IMR-90 (cell line): ENCODE measurements around the gene FGFRL1. TPM values are rescaled to one million over a fixed set of nuclear protein-coding genes. Genes with fewer than 3 reads are reported as not detected.

ENCODE experiments used
- ATAC-seq: fragments of 200-7000 bp; cut with Tn5 transposase; 2 replicates; pipeline ENCODE4 v1.9.1; 2020; ENCODE audit warnings: low read depth, mild to moderate bottlenecking, moderate library complexity
- BruUV-seq: library from RNA; stranded (reverse); fragments of 400-500 nt; replicated peaks from 2 replicates; lab custom pipeline; 2021; lab: Mats Ljungman, UMichigan
- CTCF ChIA-PET: fragments of 300-600 bp; formaldehyde crosslinking; extraction: SDS; loops from one replicate; lab custom pipeline; 2021; ENCODE audit warnings: antibody characterized with exemption; lab: Yijun Ruan, JAX
- POLR2A ChIA-PET: fragments of 300-600 bp; sonication (Branson Sonifier 250); formaldehyde crosslinking; loops from one replicate; lab custom pipeline; 2022; ENCODE audit warnings: antibody characterized with exemption; ENCODE audit not compliant: unreplicated experiment; lab: Charles Lee
- DNase-seq: peaks from one replicate; pipeline ENCODE4 v3.0.0; 2013
- H2AFZ ChIP-seq: replicated peaks from 2 replicates; pipeline ENCODE3; 2013; ENCODE audit warnings: low read length, mild to moderate bottlenecking; ENCODE audit not compliant: poor library complexity
- H2AK5ac ChIP-seq: 2 replicates; pipeline ENCODE4 v1.6.1; 2013; ENCODE audit warnings: low read depth, low read length, inconsistent platforms
- H2AK9ac ChIP-seq: replicated peaks from 2 replicates; pipeline ENCODE3; 2013; ENCODE audit warnings: mild to moderate bottlenecking, low read depth, low read length, moderate library complexity; ENCODE audit not compliant: poor library complexity
- H2BK120ac ChIP-seq: 2 replicates; pipeline ENCODE4 v1.6.1; 2013; ENCODE audit warnings: low read depth, low read length, inconsistent platforms
- H2BK15ac ChIP-seq: 3 replicates; pipeline ENCODE4 v1.6.1; 2013; ENCODE audit warnings: low read depth, low read length, inconsistent platforms
- H2BK20ac ChIP-seq: 2 replicates; pipeline ENCODE4 v1.6.1; 2013; ENCODE audit warnings: low read depth, mild to moderate bottlenecking, inconsistent platforms, low read length, moderate library complexity
- H2BK5ac ChIP-seq: 2 replicates; pipeline ENCODE4 v1.6.1; 2013; ENCODE audit warnings: mild to moderate bottlenecking, low read depth, low read length, inconsistent platforms; ENCODE audit not compliant: poor library complexity, severe bottlenecking
- H3K14ac ChIP-seq: replicated peaks from 2 replicates; pipeline ENCODE4 v1.6.1; 2013; ENCODE audit warnings: low read depth, low read length, inconsistent platforms
- H3K18ac ChIP-seq: 2 replicates; pipeline ENCODE4 v1.6.1; 2013; ENCODE audit warnings: low read depth, low read length, control low read depth
- H3K23ac ChIP-seq: 2 replicates; pipeline ENCODE4 v1.6.1; 2013; ENCODE audit warnings: low read depth, low read length, inconsistent platforms
- H3K27ac ChIP-seq: 2 replicates; pipeline ENCODE4 v1.5.1; 2013; ENCODE audit warnings: mild to moderate bottlenecking, control low read depth, low read length; ENCODE audit not compliant: insufficient read depth
- H3K27me3 ChIP-seq: 2 replicates; pipeline ENCODE4 v1.6.1; 2013; ENCODE audit warnings: low read length; ENCODE audit not compliant: control insufficient read depth, insufficient read depth
- H3K36me3 ChIP-seq: 2 replicates; pipeline ENCODE4 v1.6.1; 2013; ENCODE audit warnings: low read length, mixed read lengths; ENCODE audit not compliant: control insufficient read depth, insufficient read depth
- H3K4ac ChIP-seq: 2 replicates; pipeline ENCODE4 v1.6.1; 2013; ENCODE audit warnings: low read depth, low read length, inconsistent platforms
- H3K4me1 ChIP-seq: 2 replicates; pipeline ENCODE4 v1.6.1; 2013; ENCODE audit warnings: low read length, mixed read lengths; ENCODE audit not compliant: control insufficient read depth, insufficient read depth
- H3K4me2 ChIP-seq: 2 replicates; pipeline ENCODE4 v1.6.1; 2013; ENCODE audit warnings: low read depth, mild to moderate bottlenecking, control low read depth, low read length, moderate library complexity
- H3K4me3 ChIP-seq: 2 replicates; pipeline ENCODE4 v1.5.1; 2013; ENCODE audit warnings: low read depth, mild to moderate bottlenecking, control low read depth, low read length, moderate library complexity; ENCODE audit not compliant: insufficient read depth
- H3K56ac ChIP-seq: 2 replicates; pipeline ENCODE4 v1.6.1; 2013; ENCODE audit warnings: low read length, inconsistent platforms; ENCODE audit not compliant: insufficient read depth; ENCODE audit errors: extremely low read depth
- H3K79me1 ChIP-seq, 2 experiments: 2 replicates each; pipeline ENCODE4 v1.6.1; 2013; ENCODE audit warnings: low read length in 2 of 2, inconsistent platforms in 1 of 2, low read depth in 1 of 2
- H3K9ac ChIP-seq: 2 replicates; pipeline ENCODE4 v1.6.1; 2013; ENCODE audit warnings: low read depth, low read length, control low read depth
- H3K9me1 ChIP-seq: 2 replicates; pipeline ENCODE4 v1.6.1; 2013; ENCODE audit warnings: low read length, inconsistent platforms; ENCODE audit not compliant: insufficient read depth
- H3K9me3 ChIP-seq: 2 replicates; pipeline ENCODE4 v1.6.1; 2013; ENCODE audit warnings: low read length; ENCODE audit not compliant: control insufficient read depth, insufficient read depth
- H4K20me1 ChIP-seq: 2 replicates; pipeline ENCODE4 v1.6.1; 2013; ENCODE audit warnings: low read length, inconsistent platforms; ENCODE audit not compliant: insufficient read depth
- H4K5ac ChIP-seq: 2 replicates; pipeline ENCODE4 v1.6.1; 2013; ENCODE audit warnings: mild to moderate bottlenecking, low read depth, low read length, control low read depth
- H4K8ac ChIP-seq, 2 experiments: 2 replicates each; pipeline ENCODE4 v1.6.1; 2013; ENCODE audit warnings: low read depth in 2 of 2, low read length in 2 of 2, control low read depth in 1 of 2, inconsistent platforms in 1 of 2
- H4K91ac ChIP-seq: 2 replicates; pipeline ENCODE4 v1.6.1; 2013; ENCODE audit warnings: low read depth, low read length, inconsistent platforms; ENCODE audit not compliant: insufficient read depth
- BHLHE40 ChIP-seq: fragments of 150-350 bp; IDR thresholded peaks from 2 replicates; pipeline ENCODE4 v1.6.1; 2016; ENCODE audit warnings: mild to moderate bottlenecking, low read depth, low read length
- CEBPB ChIP-seq: IDR thresholded peaks from 2 replicates; pipeline ENCODE4 v1.6.1; 2012; ENCODE audit warnings: low read depth, low read length, improper control_type of control experiment
- CHD1 ChIP-seq: IDR thresholded peaks from 2 replicates; pipeline ENCODE4 v1.6.1; 2012; ENCODE audit warnings: low read depth, low read length, improper control_type of control experiment
- CTCF ChIP-seq: conservative IDR thresholded peaks from 2 replicates; pipeline ENCODE4 v1.5.1; 2012; ENCODE audit warnings: mild to moderate bottlenecking, low read depth, low read length, improper control_type of control experiment
- FOS ChIP-seq: fragments of 150-350 bp; IDR thresholded peaks from 2 replicates; pipeline ENCODE4 v1.6.1; 2016; ENCODE audit warnings: low read depth, low read length
- MAFK ChIP-seq: IDR thresholded peaks from 2 replicates; pipeline ENCODE4 v1.6.1; 2012; ENCODE audit warnings: low read depth, low read length, improper control_type of control experiment
- MAZ ChIP-seq: IDR thresholded peaks from 2 replicates; pipeline ENCODE4 v1.6.1; 2012; ENCODE audit warnings: low read depth, mild to moderate bottlenecking, low read length, improper control_type of control experiment, moderate library complexity, borderline replicate concordance
- POLR2A ChIP-seq: IDR thresholded peaks from 2 replicates; pipeline ENCODE4 v1.6.1; 2012; ENCODE audit warnings: mild to moderate bottlenecking, low read depth, low read length
- RCOR1 ChIP-seq: IDR thresholded peaks from 2 replicates; pipeline ENCODE4 v1.6.1; 2012; ENCODE audit warnings: mild to moderate bottlenecking, low read length, improper control_type of control experiment; ENCODE audit not compliant: insufficient replicate concordance
- RFX5 ChIP-seq: IDR thresholded peaks from 2 replicates; pipeline ENCODE4 v1.8.0; 2012; ENCODE audit warnings: low read depth, mild to moderate bottlenecking, low read length, moderate library complexity
- USF2 ChIP-seq: fragments of 150-350 bp; IDR thresholded peaks from 2 replicates; pipeline ENCODE4 v1.6.1; 2017; ENCODE audit warnings: mild to moderate bottlenecking, antibody characterized with exemption, low read length, low read depth
- WGBS, 2 experiments: methylation state at CpG; one replicate each; pipeline versions ENCODE4 v1.1.5 to v1.1.7; 2013; ENCODE audit warnings: missing lambda C conversion rate in 2 of 2; ENCODE audit not compliant: insufficient read length in 1 of 2; ENCODE audit errors: extremely low coverage in 2 of 2; 5-methylcytosine and 5-hydroxymethylcytosine counted together
- dilution Hi-C: fragments of 300-500 bp; cut with HindIII; formaldehyde crosslinking; loops from one replicate; pipeline ENCODE4 v1.14.3; 2018; ENCODE audit warnings: low sequenced_read_pairs; ENCODE audit not compliant: unreplicated experiment
- in situ Hi-C: fragments of 300-500 bp; cut with MboI; formaldehyde crosslinking; loops from 3 replicates; pipeline ENCODE4 v1.14.3; 2019; ENCODE audit warnings: low sequenced_read_pairs, inconsistent platforms, mixed read lengths
- intact Hi-C: fragments of 100-400 bp; cut with micrococcal nuclease; formaldehyde crosslinking; loops from 2 replicates; pipeline ENCODE4 v1.10.0; 2022
- polyA plus RNA-seq, 3 experiments: library from polyadenylated mRNA; depleted of rRNA; stranded (reverse); fragments of >200 nt; gene quantifications; 2 replicates each; pipeline ENCODE4 v1.2.3, GENCODE V29; 2012; ENCODE audit warnings: low replicate concordance in 1 of 3
- total RNA-seq: library from RNA; depleted of rRNA; stranded (reverse); fragments of >200 nt; gene quantifications from 2 replicates; pipeline ENCODE4 v1.2.3, GENCODE V29; 2012

FGFRL1 gene
- total and polyA plus RNA-seq, 2 of the 4 experiments (the other 2 are of a cell fraction) = 49.3 to 78.8 TPM

- in situ Hi-C loops (no loop called here), dilution Hi-C loops (no loop called here), intact Hi-C loops (no loop called here)
- ATAC-seq = peak; percentile 65
- H2BK15ac ChIP-seq = no peak overlapping the region
- peak overlapping the region; percentile 61 for H3K4ac ChIP-seq
- H2AK9ac ChIP-seq = peak overlapping the region; percentile 95
- peak overlapping the region; percentile 39; the same call in 1 of the 2 replicates for H2AK5ac ChIP-seq
- POLR2A ChIA-PET = no interaction called here
- no peak overlapping the region for H4K5ac ChIP-seq
- TF ChIP-seq BHLHE40 = no peak
- TF ChIP-seq MAZ = no peak
- no peak for TF ChIP-seq CEBPB
- TF ChIP-seq RCOR1 = no peak
- no peak for TF ChIP-seq FOS
- TF ChIP-seq CHD1 = no peak
- TF ChIP-seq CTCF = no peak
- no peak for TF ChIP-seq POLR2A
- TF ChIP-seq RFX5 = no peak
- TF ChIP-seq MAFK = no peak
- no peak for TF ChIP-seq USF2
- CTCF ChIA-PET = no interaction called here
- no peak overlapping the region for H2BK120ac ChIP-seq
- no peaks in the 10 kb centered on the region for H3K9me3 ChIP-seq
- no peaks in the 10 kb centered on the region for H3K27me3 ChIP-seq
- peaks cover 3% of the 10 kb centered on the region; the same call in 1 of the 2 replicates for H3K36me3 ChIP-seq
- no peak overlapping the region for H3K18ac ChIP-seq
- peak overlapping the region in 1 of 2 experiments; percentile 65; a peak in 1 of 4 replicates for H4K8ac ChIP-seq
- no peak overlapping the region; the same call in 1 of the 2 replicates for H3K14ac ChIP-seq
- peaks cover 13 to 24% of the 10 kb centered on the region in 2 experiments; a peak in 3 of 4 replicates for H3K79me1 ChIP-seq
- H4K91ac ChIP-seq = no peak overlapping the region
- H3K27ac ChIP-seq = no peak overlapping the region; the same call in 1 of the 2 replicates
- DNase-seq = no peak
- peaks cover 4% of the 10 kb centered on the region; the same call in 1 of the 2 replicates for H3K4me1 ChIP-seq
- H2BK20ac ChIP-seq = no peak overlapping the region
- H2BK5ac ChIP-seq = no peak overlapping the region
- 1% methylated on average over 26 of the region's 65 CpGs; no CpG with 5 or more reads in 1 of the 2 experiments for WGBS, 2 experiments
- H2AFZ ChIP-seq = peak overlapping the region; percentile 91
- H3K23ac ChIP-seq = 0 out of 2 replicates have a peak overlapping the region, but pooled peaks have one; percentile 24
- H3K4me3 ChIP-seq = peak overlapping the region; percentile 87
- peak overlapping the region; percentile 84 for H3K4me2 ChIP-seq
- no peaks in the 10 kb centered on the region; the same call in 1 of the 2 replicates for H3K9me1 ChIP-seq
- H3K56ac ChIP-seq = no peak overlapping the region
- H3K9ac ChIP-seq = peak overlapping the region; percentile 48
- H4K20me1 ChIP-seq = peaks cover 32% of the 10 kb centered on the region
- no TSS peak for BruUV-seq
Measured at GRCh38 chr4:972651-973424, 38.6 kb upstream of the FGFRL1 start.
